Stimulated activated CD4-positive, alpha-beta T cell treated with anti-CD3 and anti-CD28 coated beads, Interleukin-4, amount 100 ng/mL, for 48 hours (primary cell): ENCODE measurements around the gene TRPV3.

Experiments
- DNase-seq, 2 donors: peaks; one replicate each; pipeline ENCODE4 v3.0.0-alpha.2; 2020; ENCODE audit warnings: low read depth in 2 of 2

Gene TRPV3

DNA sequence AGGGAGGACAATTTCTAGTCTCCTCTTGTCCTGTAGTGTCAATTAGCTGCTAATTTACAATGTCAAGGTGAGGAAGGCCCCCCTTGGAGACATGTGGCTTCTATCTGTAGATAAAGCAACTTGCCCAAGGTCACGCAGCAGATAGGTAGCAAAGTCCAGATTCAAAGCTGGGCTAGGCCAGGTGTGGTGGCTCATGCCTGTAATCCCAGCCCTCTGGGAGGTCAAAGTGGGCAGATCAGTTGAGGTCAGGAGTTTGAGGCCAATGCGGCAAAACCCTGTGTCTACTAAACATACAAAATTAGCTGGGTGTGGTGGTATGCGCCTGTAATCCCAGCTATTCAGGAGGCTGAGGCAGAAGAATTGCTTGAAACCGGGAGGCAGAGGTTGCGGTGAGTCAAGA is 11.1 kb downstream of the TRPV3 start:
- DNase-seq, result no peak

DNA sequence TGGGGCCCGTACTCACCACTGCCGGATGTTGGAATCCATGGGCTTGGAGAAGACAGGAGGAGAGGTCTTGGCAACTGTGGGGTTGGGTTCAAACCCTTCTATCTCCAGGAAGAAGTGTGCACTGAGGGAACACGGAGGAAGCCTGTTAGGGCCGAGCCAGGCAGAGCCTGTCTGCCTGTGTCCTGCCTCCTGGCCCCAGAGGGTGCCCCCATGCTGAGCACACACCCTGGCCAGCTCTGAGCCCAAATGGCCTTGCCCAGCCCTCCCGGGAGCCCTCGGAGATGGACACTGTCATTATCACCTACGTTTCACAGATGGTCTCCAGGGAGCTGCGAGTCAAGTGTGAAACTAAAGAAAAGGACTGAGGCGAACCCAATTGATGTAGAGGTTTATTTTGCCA is 12.5 kb downstream of the TRPV3 start:
- no peak for DNase-seq

DNA sequence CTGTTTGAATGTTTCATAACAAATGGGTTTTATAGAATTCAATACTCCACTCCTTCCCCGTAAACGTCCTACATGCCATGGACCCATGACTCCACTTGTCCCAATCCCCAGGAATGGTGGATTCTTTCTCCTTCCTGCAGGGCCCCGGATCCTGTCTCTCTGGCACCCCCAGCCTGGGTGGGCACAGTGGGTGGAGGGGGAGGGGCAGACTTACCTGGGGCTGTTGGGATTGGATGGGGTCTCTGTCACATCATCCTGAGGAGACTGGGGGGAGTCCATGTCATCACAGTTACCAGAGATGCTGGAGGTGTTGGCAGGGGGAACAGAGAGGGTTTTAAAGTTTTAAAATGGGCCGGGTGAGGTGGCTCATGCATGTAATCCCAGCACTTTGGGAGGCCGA is 13.2 kb downstream of the TRPV3 start:
- no peak for DNase-seq

DNA sequence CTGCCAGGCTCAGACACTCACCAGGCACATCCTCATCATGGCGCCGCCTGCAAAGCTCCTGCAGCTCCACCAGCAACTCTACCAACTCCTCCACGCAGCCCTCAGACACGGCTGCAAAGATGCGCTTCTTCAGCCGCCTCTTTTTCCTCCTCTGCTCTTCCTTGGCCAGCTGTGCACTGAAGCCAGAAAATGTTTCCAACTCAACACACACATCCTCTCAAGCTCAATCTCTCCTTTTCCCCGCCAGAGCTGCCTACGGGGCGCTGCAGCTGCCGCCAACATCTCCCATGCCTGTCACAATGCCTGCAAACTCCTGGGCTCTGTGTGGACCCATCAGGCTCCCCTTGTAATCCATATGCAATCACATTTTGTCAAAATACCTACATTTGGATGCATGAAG is 14.2 kb downstream of the TRPV3 start:
- DNase-seq, result no peak

DNA sequence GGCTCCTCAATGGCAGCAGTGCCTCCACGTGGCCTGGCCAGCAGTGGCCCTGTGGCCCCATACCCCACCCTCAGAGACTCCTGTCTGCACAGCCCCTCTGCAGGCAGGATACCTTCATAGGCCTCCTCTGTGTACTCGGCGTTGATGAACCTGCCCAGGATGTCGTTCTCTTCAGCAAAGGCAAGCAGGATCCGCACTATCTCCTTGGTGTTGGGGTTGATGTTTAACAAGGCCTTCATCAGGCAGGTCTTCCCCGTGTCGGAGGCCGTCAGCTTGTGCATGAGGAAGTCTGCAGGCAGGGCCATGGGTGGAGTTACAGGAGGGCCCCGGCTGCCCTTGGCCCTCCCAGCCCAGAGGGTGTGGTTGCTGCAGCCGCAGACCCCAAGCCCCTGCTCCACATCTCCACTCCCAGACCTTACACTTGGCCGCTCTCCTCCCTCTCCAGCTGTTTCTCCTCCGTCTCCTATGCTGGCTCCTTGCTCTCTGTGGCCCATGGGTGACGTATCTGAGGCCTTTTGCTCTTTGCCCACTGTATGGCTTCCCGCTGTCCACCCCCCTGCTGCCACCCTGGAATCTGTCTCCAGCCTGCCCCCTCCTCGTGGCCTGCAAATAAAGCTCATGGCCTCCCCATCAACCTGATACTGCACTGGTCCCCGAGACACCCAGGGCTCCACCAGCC is 15.1 kb downstream of the TRPV3 start:
- no peak for DNase-seq

DNA sequence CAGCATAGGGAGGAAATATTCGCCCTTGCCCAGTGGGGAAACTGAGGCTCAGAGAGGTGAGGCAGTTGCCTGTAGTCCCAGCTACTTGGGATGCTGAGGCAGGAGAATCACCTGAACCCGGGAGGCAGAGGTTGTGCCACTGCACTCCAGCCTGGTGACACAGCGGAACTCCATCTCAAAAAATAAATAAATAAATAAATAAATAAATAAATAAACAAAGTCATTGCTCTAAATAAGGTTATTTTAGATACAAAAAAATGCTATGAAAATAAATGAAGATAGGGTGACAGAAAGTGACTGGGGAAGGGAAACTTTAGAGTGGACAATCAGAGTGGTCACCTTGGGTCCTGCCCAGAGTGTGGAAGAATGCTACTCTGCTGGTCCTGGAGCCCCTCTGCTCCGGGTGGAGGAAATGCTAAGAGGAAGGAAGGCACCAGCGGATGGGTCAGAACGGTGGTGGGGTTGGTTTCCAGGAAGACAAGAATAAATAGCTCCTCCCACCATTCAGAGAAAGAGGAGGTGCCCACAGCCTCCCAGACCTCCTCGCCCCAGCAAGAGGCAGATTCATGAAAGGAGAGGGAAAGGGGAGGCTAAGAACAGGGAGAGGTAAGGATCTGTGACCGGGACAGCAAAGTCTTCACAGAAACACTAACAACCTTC is 17.6 kb downstream of the TRPV3 start:
- DNase-seq, result no peak

DNA sequence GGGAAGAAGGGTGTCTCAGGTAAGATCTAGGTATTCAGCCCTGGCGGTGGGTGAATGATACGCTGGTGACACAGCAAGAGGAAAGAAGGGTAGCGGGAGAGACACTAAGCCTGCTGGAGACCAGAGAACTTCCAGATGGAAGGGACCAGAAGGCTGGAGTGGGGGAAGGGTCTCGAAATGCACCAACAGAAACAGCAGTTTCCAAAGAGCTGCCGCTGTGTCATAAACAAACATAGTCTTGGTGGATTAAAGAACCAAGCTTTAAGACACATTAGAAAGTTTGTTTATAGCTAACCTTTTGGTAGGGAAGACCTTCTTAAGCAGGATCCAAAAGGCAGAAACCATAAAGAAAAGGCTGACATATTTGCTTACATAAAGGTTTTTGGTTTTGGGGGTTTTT is 20.9 kb downstream of the TRPV3 start:
- DNase-seq, result no peak

DNA sequence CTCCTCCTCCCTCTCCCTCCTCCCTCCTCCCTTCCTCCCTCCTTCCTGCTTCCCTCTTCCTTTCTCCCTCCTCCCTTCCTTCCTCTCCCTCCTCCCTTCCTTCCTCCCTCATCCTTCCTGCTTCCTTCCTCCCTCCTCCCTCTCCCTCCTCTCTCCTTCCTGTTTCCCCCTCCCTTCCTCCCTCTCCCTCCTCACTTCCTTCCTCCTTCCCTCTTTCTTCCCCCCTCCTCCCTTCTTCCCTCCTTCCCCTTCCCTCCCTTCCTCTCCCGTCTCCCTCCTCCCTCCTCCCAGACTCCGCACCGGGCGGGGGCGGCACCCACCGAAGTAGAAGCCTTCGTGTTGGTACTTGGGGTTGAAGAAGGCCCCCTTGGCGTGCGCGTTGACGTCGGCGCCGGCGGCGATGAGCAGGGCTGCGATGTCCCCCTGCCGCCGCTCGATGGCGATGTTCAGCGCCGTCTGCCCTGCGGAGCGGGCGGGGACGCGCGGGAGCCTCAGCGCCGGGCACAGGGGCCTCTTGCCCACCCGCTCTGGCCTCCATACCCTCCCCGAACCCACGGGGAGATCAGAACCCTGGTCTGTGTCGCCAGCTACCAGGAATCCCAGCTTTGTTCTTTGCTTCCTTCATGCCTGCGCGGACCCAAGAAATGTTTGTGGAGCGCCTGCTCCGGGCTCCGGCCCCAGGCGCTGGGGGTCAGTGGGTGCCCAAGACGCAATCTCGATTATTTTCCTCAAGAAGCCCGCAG is 22.2 kb downstream of the TRPV3 start:
- peak; percentile 51 to 67 for DNase-seq

DNA sequence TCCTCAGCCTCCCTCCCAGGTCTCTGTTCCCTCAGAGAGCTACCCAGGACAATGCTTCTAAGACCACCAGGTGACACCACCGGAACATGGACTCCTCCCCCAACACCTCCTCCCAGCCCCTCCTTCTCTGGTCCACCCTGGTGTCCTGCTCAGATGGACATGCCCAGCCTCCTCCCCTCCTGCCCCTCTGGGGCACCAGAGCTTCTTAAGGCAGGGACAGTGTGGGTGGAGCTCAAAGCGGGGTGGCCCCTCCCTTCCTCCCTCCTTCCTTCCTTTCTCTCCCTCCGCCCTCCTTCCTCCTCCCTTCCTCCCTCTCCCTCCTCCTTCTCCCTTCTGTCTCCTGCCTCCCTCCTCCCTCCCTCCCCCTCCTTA is 22.7 kb downstream of the TRPV3 start:
- no peak for DNase-seq

DNA sequence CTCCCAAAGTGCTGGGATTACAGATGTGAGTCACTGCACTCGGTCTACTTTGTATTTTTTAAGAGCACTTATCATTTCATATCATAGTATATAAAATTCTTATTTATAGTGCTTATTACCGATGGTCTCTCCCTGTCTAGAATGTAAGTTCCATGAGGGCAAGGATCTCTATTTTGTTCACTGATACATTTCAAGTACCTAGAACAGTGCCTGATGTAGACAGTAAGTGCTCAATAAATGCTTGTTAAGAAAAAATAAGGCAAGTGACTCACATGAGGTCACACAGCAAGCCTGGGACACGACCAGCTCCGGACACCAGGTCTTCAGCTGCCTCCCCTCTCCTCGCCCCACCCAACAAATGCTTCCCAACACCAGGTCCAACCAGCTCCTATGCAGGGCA is 23.9 kb downstream of the TRPV3 start:
- no peak for DNase-seq

DNA sequence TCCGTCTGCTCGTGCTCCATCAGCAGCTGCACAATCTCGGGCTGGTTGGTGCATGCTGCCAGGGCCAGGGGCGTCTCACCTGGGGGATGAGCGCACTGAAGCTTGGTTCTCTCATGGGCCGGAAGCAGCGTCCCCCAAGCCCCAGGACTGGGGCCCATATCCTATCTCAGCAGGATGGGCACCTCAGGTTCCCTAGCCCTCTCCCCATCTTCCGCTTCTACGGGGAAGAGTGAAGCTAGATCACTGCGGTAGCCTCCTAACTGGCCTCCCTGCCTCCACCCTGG is 24.8 kb downstream of the TRPV3 start:
- DNase-seq, result no peak

DNA sequence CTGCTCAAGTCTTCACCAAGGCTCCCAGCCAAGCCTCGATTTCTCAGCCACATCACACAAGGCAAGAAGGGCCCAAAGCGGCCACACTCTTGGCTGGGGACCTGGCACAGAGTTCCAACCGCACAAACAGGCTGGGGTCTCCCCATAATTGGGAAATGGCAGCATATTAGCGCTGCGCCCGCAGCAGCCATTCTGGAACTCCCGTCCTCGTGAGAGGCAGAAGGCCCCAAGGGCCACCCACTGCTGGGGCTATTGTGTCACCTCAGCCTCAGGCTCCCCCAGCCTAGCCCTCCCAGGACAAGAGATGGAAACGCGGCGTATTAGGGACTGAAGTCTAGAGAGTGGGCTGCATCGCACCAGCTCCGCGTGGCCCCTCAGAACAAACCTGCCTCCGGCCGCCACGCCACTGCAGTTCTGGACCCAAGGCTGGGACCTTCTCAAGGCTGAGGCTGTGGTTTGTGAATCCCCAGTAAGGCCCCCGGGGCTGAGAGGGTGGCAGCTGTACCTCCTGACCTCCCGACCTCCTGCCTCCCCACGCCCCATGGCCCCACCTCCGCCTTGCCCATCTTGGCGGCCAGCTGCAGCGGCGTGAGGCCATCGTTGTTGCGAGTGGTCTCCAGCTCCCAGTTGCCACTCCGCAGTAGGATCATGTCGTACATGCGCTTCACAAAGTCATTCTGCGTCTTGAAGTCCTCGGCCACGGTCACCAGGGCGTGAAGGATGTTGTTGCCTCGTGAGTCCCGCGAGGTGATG is 25.3 kb downstream of the TRPV3 start:
- DNase-seq, result no peak

DNA sequence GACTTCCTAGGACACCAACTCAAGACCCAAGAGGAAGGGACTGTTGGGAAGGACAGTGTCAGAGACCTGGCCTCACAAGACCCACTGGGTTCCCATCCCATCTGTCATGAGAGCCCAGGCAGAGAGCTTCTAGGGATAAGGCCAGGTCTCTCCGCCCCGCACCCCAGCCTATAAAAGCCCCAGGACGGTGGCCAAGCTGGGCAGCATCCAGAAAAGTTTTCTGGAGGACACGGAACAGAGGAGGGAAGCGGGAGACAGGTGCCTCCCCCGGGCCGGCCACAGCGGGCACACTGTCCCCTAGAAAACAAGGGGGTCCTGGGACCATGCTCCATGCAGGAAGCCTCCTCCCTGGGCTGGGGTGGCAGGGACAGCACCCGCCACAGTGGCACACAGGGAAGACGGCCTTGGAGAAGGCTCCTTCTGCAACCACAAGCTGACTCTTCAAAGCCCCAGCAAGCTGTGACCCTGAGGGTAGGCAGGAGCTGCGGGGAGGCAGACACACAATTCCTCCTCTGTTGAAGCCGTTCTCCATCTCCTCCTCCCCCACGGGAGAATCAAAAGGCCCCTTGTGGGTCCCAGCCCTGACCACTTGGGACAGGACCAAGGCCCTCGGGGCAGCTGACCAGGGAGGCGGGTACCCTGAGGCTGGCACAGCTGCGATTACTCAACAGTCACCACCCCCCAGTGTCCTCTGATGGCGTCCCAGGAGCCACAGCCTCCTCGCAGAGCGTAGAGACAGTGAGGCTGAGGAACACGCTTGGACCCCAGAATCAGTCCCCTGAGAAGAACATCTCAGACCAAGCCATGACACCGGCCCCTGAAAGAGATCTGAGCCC is 26.1 kb downstream of the TRPV3 start:
- no peak for DNase-seq

DNA sequence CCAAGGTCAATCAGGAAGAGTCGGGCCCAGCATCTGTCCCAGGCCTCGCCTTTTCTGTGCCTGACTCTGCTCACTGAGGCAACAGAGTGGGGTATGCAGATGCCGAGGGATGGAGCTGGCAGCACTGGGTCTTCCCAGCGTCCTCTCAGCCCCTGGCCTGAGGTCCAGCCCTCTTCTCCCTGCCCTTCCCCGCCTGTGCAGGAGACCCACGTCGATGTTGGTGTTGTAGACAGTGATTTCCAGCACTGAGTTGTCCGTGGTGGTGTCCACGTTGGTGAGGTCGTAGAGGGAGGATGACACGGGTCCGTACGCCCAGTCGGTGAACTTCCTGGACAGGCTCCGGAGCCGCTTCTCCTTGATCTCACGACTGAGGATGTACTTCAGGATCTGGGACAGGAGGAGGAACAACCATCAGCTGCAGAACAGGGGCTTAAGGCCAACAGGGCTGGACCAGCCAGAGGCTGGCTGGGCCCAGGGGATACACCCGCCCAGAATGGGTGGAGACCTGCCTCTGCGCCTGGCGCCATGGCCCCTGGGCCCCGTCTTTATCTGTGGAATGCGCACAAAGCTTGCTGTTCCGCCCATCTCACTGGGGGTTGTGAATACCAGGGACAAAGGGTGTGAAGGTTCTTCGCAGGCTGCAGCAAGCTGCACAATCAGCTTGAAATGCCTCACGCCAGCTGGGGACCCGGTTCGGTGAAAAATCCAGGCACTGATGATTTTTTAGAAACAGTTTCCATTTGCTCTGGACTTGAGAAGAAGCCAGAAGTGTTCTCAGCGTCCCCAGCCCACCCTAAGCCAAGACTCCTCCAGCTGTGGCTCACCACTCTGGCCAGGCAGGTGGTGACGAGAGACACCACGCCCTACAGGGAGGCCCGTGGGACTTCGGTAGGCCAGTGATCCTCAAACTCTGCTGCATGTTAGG is 27.5 kb downstream of the TRPV3 start:
- no peak for DNase-seq

DNA sequence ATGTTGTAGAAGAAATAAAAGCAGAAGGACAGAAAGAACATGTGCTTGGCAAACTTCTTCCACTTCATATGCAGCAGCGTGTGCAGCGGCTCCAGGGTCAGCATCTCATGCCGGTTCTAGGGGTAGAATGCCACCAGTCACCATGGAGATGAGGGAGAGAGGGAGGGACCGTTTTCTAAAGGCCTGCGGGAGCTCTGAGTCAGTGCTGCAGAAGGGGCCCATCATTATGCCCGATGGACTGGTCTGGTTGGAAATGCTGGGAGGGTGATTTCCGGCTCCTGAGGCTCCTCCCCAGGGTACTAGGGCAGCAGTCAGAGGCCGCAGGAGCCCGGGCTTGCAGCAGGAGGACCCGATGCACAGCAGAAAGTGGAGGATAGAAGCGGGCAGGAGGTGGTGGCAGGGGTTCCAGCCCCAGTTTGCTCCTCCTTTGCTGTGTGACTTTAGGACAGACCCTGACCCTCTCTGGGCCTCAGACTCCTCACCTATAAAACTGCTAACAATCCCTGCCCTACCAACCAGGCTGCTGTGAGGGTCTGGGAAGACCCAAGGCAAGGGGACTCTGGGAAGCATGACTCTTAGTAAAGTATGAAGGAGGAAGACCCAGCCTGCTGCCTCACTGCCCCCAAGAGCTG is 28.6 kb downstream of the TRPV3 start:
- DNase-seq, result no peak

DNA sequence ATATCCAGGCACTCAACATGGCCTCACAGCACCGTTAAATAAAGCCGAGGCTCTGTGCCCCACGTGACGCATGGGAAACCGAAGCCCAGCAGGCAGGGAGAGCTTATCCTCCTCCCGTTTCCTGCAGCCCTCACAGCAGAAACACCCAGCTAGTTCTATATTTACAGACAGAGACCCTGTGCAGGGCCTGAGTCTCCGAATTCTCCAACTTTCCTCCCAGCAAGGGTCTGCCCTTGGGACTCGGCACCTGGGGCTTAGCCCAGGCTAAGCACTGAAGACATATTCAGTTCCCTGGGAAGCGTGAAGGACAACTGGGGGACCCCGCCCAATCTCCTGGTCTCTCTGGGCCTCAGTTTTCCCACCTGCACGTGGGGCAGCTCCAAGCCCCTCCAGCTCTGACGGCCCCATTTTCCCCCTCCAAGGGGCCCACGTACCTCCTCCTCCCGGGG is 29.2 kb downstream of the TRPV3 start:
- no peak for DNase-seq

DNA sequence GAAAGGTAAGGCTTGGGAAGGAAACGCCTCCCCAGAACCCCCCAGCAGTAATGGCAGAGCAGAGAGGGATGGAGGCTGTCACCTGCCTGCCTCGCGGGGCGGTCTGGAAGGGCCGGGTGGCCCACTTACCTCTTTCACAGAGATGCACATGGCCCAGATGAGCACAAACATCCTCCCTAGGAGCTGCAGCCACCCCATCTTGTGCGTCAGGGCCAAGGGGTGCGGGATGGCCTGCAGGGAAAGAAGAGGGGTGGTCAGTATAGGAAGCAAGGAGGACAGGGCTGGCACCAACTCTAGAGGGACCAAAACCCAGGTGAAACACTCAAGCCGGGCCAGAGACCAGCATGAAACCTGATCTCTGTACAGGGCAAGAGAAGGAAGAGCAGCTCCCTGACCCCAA is 29.7 kb downstream of the TRPV3 start:
- no peak for DNase-seq

DNA sequence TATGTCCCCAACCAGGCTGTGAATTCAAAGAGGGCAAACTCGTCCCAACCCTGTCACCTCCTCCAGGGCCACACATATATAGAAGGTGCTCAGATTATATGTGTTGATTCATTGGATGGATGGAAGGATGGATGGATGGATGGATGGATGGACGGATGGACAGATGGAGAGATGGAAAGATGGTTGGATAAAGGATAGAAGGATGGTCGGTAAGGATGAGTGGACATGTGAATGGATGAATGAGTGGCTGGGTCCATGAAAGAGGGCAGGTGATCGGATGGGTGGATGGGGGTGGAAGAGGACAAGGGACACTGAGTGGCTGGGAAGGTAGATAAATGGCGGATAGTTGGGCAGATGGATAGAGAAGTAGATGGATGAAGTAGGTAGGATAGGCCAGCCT is 30.1 kb downstream of the TRPV3 start:
- no peak for DNase-seq

DNA sequence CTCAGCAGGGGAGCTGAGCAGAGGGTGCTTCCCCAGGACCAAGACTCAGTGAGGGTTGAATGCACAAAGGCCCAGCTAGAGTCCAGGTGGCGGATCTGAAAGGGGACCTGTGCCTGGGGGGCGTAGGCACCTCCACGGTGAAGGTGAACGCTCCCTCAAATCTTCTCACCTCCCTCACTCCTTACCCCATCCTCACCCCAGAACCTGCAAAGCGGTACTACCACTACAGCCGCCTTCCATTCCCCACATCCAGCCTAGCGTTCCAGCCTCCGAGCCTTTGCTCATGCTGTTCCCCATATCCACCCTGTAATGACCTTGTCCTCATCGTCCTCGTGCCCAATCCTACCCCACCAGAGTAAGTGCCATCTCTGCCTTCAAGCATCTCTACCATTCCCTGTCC is 30.6 kb downstream of the TRPV3 start:
- no peak for DNase-seq

DNA sequence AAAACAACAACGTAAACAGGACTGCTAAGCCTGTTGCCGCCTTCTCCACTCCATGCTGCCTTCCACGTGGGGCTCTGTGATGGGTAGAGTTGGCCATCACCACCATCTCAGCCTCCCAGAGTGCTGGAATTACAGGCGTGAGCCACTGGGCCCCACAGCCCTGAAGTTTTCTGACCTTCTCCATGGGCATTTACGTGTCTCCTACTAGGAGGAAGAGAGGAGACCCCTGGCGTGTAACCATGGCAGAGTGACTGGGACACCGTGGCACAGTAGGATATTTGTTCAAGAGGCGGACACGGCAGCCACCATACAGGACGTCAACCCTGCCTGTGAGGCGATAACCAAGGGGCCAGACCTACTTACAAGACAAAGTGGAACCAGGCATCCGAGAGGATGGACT is 31.1 kb downstream of the TRPV3 start:
- DNase-seq, result no peak
